HCT116 (cell line): ENCODE data around the gene LACTBL1.
"Not testable (repeated sequence)": the region's sequence is repeated elsewhere in the genome, so short reads cannot be mapped to it uniquely, and the experiment has no call there.

Source experiments
- CEBPB ChIP-seq: IDR thresholded peaks from 2 replicates; pipeline ENCODE4 v1.6.1; 2012; ENCODE audit warnings: low read depth
- CTCF ChIP-seq, 3 experiments: fragments of 200-600 bp in 1 of 3; sonication (generic) in 1 of 3; IDR thresholded peaks in 2 of 3; conservative IDR thresholded peaks in 1 of 3; 2 replicates each; pipeline ENCODE4 v1.5.1; 2012 to 2017; ENCODE audit warnings: low read depth in 2 of 3, low read length in 2 of 3, antibody characterized with exemption in 1 of 3, borderline replicate concordance in 1 of 3, control low read depth in 1 of 3, mild to moderate bottlenecking in 1 of 3, mixed read lengths in 1 of 3, mixed run types in 1 of 3, moderate library complexity in 1 of 3; ENCODE audit not compliant: insufficient read depth in 1 of 3
- EZH2 ChIP-seq: fragments of 200-600 bp; sonication (generic); IDR thresholded peaks from 2 replicates; pipeline ENCODE4 v1.6.1; 2017; ENCODE audit warnings: antibody characterized with exemption, mixed run types
- EZH2phosphoT487 ChIP-seq: fragments of 200-600 bp; IDR thresholded peaks from 2 replicates; pipeline ENCODE4 v1.6.1; 2018; ENCODE audit warnings: antibody characterized with exemption, borderline replicate concordance
- MAX ChIP-seq: IDR thresholded peaks from 2 replicates; pipeline ENCODE4 v1.6.1; 2012
- POLR2A ChIP-seq: IDR thresholded peaks from 2 replicates; pipeline ENCODE4 v1.7.0; 2011; ENCODE audit warnings: borderline replicate concordance; ENCODE audit not compliant: insufficient read depth, insufficient read length; ENCODE audit errors: extremely low read depth
- POLR2AphosphoS5 ChIP-seq: IDR thresholded peaks from 2 replicates; pipeline ENCODE4 v1.6.1; 2011; ENCODE audit warnings: mild to moderate bottlenecking, low read depth, low read length, moderate library complexity
- RAD21 ChIP-seq: IDR thresholded peaks from 2 replicates; pipeline ENCODE4 v1.6.1; 2012; ENCODE audit warnings: low read depth, mild to moderate bottlenecking
- SIN3A ChIP-seq: IDR thresholded peaks from 2 replicates; pipeline ENCODE4 v1.6.1; 2012; ENCODE audit warnings: low read depth
- YY1 ChIP-seq: IDR thresholded peaks from 2 replicates; pipeline ENCODE4 v1.6.1; 2011; ENCODE audit warnings: low read length, low read depth, moderate library complexity, mild to moderate bottlenecking; ENCODE audit not compliant: insufficient replicate concordance; ENCODE audit errors: extremely low read depth
- ZFX ChIP-seq: fragments of 450-650 bp; IDR thresholded peaks from 2 replicates; pipeline ENCODE4 v1.6.1; 2017
- ZNF274 ChIP-seq: fragments of 200-500 bp; sonication (Bioruptor generic); IDR thresholded peaks from 2 replicates; pipeline ENCODE4 v1.6.1; 2014; ENCODE audit warnings: mild to moderate bottlenecking, low read depth, low read length, inconsistent platforms

- not testable (repeated sequence) for TF ChIP-seq EZH2; RAD21; POLR2A; EZH2phosphoT487; MAX; SIN3A; CTCF (IDR thresholded peaks at IDR 0.05 in 2 of 3, conservative IDR thresholded peaks at IDR 0.05 in 1 of 3; ENCODE audit: borderline replicate concordance in 1 of 3, insufficient read depth in 1 of 3, low read depth in 2 of 3, low read length in 2 of 3); POLR2AphosphoS5; ZNF274; CEBPB; YY1; ZFX
These were observed 32.1 kb upstream of the LACTBL1 start for GRCh38 chr1:23004769-23005168.
